Epidermal melanocyte (primary cell): ENCODE data around the gene SYNE1.
A peak's percentile ranks its signal among the peaks of the same experiment; 100 is the strongest.

ENCODE experiments used
- DNase-seq: peaks from one replicate; pipeline ENCODE4 v3.0.0; 2011; ENCODE audit warnings: low spot score; ENCODE audit not compliant: insufficient read length

The SYNE1 gene

DNA sequence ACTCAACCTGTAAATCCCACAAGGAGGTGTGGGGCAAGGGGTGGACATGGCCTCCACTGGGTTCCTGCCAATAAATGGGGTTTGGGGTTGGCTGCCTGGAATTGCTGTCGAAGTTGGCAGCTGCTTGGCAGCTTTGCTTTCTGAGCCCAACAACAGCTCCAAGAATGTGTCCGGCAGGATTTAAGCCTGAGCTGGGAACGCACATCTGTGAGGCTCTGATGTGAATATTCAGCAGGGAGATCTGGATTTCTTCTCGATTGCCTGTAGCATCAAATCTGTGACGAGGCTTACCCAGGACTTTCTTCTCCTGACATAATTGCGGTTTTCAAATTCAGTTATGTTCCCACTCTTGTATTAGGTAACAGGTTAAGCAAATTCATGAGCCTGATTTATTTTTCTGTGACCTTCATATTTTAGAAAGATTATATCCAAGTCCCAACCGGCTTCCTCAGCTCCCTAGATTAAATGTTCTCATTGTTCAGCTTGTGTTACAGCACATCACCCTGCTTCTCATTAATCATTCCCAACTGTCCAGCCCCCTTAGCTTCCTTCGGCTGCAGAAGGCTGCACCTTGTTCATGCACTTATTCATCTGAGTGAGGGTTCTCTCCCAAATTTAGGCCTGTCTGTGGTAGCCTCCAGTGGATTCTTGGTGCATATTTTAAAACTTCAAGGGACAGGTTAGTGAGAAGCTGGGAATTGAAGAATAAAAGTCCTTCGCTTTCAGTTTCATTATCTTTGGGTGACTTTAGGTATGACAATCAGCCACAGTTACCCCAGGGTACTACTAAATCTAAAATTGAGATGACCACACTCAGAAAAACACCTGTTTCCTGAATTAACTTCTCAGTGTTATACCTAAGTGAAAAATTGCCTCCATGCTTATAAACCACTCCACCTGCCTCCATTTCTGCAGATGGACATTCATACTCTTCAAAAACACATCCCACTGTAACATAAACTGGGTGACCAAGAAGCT is 519.7 kb downstream of the SYNE1 start:
- DNase-seq = no peak

DNA sequence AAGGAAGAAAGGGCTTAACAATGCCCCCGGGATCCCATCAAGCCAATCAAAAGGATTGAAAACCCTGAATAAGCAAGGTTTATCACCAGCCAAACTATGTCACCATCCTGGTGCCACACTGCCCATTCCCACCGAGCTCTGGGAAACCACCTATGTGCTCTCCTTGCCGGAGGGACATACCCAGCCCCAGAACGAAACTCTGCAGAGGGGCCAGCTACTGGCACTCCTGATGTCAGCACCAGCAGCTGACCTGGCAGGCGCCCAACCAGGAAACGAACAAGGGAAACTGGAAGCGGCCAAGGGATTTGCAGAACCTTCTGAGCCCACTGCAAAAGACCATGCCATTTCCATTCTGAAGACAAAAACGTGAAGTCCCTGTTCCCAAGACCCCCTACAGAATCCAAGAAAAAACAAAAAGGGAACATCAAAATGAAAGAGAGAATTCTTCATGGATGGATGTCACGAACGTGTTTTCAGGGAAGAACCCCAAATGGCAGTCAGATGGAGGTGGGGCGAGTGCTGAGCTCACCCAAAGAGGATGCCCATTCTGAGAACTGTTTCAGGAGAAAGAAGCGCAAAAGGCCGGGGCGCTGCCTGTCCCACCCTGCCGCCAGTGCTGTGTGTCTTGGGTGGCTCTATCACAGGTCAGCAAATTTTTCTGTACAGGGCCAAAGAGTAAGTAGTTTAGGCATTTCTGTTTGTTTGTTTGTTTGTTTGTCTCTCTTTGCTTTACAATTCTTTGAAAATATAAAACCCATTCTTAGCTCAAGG is 524.5 kb downstream of the SYNE1 start:
- DNase-seq = no peak

DNA sequence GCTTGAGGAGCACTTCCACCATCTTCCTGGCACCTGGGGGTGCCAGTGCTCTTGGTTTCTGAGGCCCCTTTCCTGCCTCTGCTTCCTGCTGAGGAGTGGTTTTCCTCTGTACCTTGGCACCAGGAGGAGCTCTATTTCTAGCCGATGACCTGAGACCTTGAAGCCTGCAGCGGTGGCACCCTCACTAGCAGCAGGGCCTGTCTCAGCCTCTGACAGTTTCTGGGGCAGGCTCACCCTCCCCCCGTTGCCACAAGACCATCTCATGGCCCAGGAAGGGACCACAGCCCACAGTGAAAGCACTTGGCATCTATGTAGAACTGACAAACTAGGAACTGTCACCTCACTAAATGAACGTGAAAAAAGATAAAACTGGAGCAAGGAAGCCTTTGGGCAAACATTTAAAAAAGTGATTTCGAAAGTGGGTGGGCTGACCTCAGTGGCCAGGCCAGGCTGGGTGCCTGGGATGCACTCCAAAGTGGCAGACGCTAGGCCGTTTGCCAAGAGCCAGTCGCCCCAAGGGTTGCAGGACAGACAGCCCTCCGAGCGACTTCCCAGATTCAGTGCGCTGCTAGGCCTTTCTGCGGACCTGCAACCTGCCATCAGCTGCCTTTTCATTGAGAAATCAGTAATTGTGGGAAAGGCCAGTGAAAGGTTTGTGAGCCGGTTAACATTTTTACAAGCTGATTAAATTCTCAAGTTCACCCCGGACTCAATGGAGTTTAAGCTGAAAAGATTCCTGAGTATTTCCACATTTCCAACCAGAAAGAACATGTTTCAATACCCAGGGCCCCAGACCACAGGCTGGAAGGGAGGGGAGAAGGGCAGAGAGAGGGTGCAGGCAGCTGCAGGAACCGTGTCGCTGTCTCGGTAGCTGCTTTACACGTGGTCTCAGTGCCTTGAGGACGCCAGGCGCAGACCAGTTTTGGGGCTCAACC is 526.0 kb downstream of the SYNE1 start:
- no peak for DNase-seq

DNA sequence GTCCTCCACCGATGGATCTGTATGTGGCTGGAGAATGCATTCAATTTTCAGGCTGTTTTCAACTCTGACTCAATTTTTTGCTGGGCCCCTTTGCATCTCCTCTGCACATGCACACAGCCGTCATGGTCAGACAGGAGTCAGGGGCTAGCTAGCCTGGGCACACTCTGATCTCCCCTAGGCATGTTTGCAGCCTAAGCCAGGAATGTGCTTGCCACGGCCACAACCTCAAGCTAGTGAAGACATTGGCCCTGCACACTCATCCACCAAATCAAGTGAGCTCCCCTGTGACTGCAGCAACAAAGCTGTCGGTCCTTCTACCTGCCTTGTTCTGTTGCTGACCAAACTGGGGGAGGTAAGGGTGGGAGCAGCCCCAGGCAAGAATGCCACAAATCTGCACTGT is 529.2 kb downstream of the SYNE1 start:
- DNase-seq = no peak

DNA sequence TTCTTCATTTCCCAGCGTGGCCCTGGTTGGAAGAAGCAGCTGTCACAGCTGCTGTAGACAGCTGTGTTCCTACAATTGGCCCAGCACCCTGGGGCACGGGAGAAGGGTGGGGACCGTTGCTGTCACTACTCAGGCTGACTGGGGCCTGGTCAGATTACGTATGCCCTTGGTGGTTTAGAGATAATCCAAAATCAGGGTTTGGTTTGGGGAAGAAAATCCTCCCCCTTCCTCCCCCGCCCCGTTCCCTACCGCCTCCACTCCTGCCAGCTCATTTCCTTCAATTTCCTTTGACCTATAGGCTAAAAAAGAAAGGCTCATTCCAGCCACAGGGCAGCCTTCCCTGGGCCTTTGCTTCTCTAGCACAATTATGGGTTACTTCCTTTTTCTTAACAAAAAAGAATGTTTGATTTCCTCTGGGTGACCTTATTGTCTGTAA is 537.0 kb downstream of the SYNE1 start:
- no peak for DNase-seq

DNA sequence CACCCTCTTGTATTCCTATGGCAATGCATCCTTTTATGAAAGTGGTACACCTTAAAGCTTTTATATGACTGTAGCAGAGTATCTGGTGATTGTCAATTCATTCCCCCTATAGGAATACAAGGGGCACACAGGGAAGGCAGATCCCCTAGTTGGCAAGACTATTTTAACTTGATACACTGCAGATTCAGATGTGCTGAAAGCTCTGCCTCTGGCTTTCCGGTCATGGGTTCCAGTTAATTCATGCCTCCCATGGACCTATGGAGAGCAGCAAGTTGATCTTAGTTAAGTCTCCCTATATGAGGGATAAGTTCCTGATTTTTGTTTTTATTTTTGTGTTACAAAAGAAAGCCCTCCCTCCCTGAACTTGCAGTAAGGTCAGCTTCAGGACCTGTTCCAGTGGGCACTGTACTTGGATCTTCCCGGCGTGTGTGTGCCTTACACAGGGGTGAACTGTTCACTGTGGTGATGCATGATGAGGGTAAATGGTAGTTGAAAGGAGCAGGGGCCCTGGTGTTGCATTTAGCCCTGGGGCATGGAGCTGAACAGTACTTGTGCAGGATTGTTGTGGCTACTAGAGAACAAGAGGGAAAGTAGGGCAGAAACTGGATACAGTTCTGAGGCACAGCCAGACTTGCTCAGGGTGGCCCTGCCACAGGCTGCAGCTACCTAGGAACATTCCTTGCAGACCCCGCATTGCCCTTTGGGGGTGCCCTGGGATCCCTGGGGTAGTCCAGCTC is 537.5 kb downstream of the SYNE1 start:
- no peak for DNase-seq

DNA sequence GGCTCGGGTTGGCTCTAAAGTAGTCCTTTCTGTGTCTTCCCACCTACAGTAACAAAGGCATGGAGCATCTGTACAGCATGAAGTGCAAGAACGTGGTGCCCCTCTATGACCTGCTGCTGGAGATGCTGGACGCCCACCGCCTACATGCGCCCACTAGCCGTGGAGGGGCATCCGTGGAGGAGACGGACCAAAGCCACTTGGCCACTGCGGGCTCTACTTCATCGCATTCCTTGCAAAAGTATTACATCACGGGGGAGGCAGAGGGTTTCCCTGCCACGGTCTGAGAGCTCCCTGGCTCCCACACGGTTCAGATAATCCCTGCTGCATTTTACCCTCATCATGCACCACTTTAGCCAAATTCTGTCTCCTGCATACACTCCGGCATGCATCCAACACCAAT is 538.5 kb downstream of the SYNE1 start:
- no peak for DNase-seq

DNA sequence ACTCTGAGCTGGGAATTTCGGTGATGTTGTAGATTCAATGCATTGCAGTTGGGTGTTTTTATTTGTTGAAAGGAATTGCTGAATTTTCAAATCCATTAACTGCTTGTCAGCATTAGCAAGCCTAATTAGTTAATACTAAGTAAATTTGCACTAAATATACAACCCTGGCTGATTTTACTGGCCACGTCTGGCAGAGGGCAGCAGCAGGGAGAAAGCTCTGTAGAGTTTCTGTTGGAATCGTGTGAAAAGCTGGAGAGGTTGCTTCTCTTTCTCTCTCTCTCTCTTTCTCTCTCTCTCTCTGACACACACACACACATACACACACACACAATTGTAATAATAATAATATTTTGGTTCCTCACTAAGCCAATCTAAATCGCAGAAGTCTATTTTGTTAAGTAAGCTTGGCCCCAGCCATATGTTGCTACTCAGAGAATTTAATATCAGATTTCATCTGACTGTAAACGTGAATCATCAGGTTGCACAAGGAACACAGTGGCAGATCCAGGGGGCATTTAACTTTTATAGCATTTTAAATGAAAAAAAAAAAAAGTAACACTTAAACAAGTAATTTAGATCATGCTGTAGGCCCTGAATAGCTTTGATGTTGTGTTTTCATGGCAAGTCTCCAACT is 540.2 kb downstream of the SYNE1 start:
- DNase-seq = no peak

DNA sequence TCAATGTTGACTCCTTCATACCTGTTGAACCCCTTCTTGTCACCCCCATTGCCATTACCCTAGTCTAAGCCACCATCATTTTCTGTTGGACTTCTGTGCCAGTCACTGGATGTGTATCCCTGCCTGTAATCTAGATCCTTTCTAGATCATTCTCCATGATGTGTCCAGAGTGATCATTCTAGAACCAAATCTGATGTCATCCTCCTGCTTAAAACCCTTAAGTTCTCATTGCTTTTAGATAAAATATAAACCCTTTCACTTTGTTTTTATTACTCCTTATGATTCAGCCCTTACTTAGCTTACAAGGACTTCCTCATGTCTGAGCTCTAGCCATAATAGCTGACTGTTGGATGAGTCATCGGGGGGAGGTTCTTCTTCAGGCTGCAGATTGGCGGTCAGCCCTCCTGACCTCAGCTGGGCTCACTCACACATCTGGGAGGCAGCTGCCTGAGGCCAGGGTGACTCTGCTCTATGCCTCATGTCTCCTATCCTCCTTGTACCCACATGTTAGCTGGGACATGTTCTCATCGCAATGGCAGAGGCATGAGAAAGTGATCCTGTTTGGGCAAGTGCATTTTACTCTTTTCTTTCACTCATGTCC is 542.1 kb downstream of the SYNE1 start:
- DNase-seq = peak; percentile 73

DNA sequence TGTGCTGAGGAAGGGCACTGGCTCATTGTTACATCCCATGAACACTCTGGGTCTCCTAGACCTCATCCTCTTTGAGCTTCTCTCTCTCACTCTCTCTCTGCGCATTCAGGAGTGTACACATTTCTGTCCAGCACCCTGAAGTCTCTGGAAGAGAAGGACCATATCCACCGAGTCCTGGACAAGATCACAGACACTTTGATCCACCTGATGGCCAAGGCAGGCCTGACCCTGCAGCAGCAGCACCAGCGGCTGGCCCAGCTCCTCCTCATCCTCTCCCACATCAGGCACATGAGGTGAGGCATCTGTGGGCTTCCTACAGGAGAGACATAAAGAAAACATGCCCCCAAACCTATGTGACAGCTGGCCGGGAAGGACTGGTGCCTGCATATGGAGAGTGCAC is 542.9 kb downstream of the SYNE1 start:
- no peak for DNase-seq

DNA sequence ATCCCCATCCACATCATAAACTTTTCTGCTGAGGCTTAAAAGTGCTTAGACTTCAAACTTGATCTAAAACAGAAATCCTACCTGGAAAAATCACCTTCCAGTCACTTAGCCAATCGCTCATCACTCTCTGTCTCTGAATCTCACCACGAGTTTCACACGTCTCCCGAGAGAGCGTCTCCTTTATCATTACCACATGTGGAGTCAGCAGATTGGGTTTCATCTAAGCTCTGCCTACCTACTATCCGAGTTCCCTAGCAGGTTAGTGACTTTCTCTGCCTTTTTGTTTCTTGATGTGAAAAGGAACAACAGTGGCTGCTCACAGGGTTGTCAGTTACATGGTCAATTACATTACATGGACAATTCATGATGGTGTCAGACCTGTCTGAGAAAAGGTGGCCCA is 543.5 kb downstream of the SYNE1 start:
- no peak for DNase-seq

DNA sequence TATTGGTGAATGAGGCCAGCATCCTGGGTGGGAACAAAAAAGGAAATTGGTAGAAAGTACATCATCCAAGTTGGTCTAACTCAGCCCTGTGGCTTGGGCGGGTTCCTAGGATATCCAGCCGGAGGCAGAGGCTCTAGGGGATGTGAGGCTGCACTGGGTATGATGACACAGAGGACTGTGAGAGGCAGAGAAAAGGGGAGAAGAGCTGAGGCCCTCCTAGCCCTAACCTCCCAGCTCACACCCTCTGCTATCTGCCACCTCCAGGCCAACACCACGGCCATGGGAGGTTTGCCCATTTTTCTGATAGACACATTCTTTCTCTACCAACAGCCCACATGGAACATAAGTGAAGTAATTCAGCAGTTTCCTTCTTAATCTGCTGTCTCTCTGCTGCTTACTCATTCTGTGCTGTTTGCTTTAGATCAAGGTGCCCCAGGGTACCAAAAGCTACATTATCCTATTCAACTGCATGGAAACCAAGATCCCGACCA is 545.3 kb downstream of the SYNE1 start:
- DNase-seq = no peak

DNA sequence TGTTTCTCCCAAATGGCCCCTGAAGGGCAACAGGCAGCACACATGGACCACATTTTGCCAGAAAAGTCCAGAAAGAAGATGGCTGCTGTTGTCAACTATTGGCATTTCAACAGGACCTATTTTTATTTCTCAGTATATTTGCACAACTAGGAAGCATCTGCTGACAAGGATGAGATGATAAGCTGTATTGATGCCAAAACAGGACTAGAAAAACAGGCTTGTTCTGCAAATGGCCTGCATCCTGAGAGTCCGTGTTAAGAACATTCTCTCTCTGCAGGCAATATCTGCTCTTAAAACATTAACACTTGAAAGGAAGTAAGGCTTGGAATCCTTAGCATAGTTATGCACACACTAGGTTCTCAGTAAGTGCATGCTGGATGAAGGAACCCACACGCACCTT is 546.0 kb downstream of the SYNE1 start:
- DNase-seq = no peak

DNA sequence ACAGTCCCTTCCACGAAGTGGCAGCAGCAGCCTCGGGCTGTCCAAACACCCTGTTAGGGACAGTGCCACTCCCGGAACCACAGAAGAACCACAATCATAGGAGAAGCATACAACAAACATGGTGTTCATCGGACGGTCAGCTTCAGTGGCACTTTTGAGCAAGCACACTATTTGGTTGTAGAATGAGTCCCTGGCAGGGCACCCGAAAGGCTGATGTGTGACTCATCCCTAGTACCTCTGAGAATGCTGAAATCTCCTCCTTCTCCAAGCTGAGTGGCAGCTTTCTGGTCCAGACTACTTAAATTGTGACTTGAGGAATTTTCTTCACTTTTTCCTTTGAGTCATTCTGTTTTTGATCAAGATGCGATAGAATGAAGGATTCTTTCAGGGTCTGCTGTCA is 547.2 kb downstream of the SYNE1 start:
- no peak for DNase-seq

DNA sequence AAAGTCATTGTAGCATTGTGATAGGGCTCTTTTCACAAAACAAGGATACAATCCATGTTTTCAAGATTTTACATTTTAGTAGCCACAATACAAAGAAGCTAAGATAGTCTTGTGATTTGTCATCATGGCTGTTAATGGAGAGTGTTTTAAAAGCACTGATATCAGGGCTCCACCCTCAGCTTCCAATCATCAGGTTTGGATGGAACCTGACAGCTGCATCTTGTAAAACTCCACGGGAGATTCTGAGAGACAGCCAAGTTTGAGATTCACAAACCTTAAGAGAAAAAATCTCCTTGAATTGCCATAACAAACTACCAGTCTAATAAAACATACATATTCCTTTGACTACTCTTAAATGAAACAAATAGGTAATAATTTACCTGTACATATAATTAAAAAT is 549.5 kb downstream of the SYNE1 start:
- no peak for DNase-seq

DNA sequence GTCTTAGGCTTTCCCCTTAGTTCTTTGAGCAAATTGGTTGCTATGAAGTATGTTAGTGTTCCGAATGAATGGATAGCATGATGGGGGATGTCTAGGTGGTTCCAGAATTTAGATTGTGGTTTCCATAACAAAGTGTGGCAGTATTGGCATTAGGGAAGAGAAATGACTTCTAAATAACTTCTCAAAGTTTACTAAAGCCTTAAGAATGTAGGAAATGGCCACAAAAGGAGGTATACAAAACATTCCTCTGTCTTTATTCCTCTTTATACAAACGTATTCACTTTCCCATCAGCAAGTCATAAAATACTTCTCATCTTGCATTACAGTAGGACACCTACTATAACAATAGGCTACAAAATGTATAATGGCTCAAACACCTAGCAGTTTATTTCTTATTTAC is 550.1 kb downstream of the SYNE1 start:
- DNase-seq = no peak

DNA sequence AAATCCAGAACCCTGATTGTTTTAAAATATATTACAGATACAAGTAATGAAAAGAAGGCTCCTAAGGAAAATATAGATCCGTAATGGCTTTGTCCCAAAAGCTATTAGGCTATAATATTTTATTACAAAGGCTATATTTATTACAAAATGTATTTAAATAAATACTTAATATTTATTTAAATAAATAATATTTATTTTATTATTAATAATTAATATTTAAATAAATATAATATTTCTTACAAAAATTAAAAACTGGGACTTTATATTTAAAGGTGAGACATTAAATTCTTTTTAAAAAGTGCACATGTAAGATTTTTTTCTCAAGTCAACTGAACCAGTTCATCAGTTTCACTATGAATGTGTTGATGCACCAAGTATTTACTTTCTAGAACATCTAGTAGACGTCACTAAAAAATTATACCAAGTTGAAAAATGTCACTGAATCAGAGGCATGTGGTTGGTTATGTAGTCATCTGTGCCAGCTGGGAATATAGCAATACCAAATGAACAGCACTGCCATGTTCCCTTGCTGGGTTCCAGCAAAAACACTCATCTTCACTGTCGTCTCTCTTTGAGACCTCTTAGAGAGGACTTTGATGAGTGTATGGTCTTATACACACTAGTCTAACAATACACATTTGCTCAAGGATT is 550.8 kb downstream of the SYNE1 start:
- no peak for DNase-seq

DNA sequence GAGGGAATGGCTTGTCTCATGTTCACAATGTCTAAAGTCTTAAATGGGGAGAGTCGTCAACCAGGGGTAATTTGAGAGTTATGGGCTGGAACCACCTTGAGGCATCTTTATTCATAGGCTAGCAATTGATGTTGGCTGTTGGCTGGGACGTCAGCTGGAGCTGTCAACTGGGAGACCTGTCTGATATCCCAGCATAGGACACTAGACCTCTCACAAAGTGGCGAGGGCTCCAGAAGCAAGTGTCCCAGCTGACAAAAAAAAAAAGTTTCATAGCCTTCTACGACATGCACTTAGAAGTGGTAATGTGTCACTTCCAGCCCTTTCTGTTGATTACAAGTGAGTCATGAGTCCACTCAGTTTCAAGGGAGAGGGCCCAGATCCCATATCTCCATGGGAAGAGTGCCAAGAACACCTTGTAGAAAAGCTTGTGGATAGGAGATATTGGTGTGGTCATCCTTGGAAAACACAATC is 551.7 kb downstream of the SYNE1 start:
- DNase-seq = no peak

DNA sequence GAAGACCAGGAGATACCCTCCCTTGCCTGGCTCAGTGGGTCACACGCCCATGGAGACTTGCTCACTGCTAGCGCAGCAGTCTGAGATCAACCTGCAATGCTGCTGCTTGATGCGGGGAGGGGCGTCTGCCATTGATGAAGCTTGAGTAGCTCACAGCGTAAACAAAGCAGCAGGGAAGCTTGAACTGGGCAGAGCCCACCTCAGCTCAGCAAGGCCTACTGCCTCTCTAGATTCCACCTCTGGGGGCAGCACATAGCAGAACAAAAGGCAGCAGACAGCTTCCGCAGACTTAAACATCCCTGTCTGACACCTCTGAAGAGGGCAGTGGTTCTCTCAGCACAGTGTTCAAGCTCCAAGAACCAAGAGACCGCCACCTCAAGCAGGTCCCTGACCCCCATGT is 558.4 kb downstream of the SYNE1 start:
- no peak for DNase-seq
